H9 (cell line): Measurements from ENCODE around the gene PFKL. TPM values are rescaled to one million over a fixed set of nuclear protein-coding genes. Genes with fewer than 3 reads are reported as not detected.
A peak's percentile ranks its signal among the peaks of the same experiment; 100 is the strongest.
"Not testable (repeated sequence)": the region's sequence is repeated elsewhere in the genome, so short reads cannot be mapped to it uniquely, and the experiment has no call there.

Experiments
- DNase-seq: peaks from one replicate; pipeline ENCODE4 v3.0.0-alpha.2; 2017
- H2AFZ ChIP-seq: one replicate; pipeline ENCODE4 v1.6.1; 2013; ENCODE audit warnings: mild to moderate bottlenecking, low read length, control low read depth, moderate library complexity
- H2AK5ac ChIP-seq: 2 replicates; pipeline ENCODE4 v1.6.1; 2013; ENCODE audit warnings: low read length, control low read depth, mixed read lengths; ENCODE audit not compliant: insufficient read length
- H2BK120ac ChIP-seq: one replicate; pipeline ENCODE4 v1.6.1; 2013; ENCODE audit warnings: low read depth, mild to moderate bottlenecking, low read length, control low read depth, inconsistent platforms; ENCODE audit not compliant: poor library complexity, severe bottlenecking
- H2BK12ac ChIP-seq: 2 replicates; pipeline ENCODE4 v1.6.1; 2013; ENCODE audit warnings: low read length, control low read depth, mixed read lengths, low read depth; ENCODE audit not compliant: insufficient read length
- H2BK15ac ChIP-seq: 2 replicates; pipeline ENCODE4 v1.6.1; 2013; ENCODE audit warnings: low read depth, low read length, control low read depth
- H2BK20ac ChIP-seq: one replicate; pipeline ENCODE4 v1.6.1; 2013; ENCODE audit warnings: low read depth, mild to moderate bottlenecking, low read length, control low read depth, inconsistent platforms; ENCODE audit not compliant: poor library complexity, severe bottlenecking
- H2BK5ac ChIP-seq: 2 replicates; pipeline ENCODE4 v1.6.1; 2013; ENCODE audit warnings: low read length, control low read depth, mixed read lengths; ENCODE audit not compliant: insufficient read length
- H3K14ac ChIP-seq: 2 replicates; pipeline ENCODE4 v1.6.1; 2013; ENCODE audit warnings: low read length, control low read depth; ENCODE audit not compliant: insufficient read depth
- H3K18ac ChIP-seq: 2 replicates; pipeline ENCODE4 v1.6.1; 2013; ENCODE audit warnings: low read depth, mild to moderate bottlenecking, mixed read lengths, low read length, control low read depth; ENCODE audit not compliant: insufficient read length
- H3K23ac ChIP-seq: 2 replicates; pipeline ENCODE4 v1.6.1; 2013; ENCODE audit warnings: low read length, control low read depth, mixed read lengths, low read depth; ENCODE audit not compliant: insufficient read length
- H3K23me2 ChIP-seq: 2 replicates; pipeline ENCODE4 v1.6.1; 2013; ENCODE audit warnings: low read depth, mild to moderate bottlenecking, mixed read lengths, low read length, control low read depth; ENCODE audit not compliant: insufficient read length, poor library complexity, severe bottlenecking
- H3K27ac ChIP-seq: 2 replicates; pipeline ENCODE4 v1.5.1; 2013; ENCODE audit warnings: low read length, control low read depth, mixed read lengths, low read depth; ENCODE audit not compliant: insufficient read length
- H3K27me3 ChIP-seq: 2 replicates; pipeline ENCODE4 v1.6.1; 2013; ENCODE audit warnings: low read length, control low read depth, inconsistent platforms; ENCODE audit not compliant: insufficient read depth
- H3K4ac ChIP-seq: 2 replicates; pipeline ENCODE4 v1.6.1; 2013; ENCODE audit warnings: low read depth, mild to moderate bottlenecking, control low read depth, inconsistent platforms, low read length, moderate library complexity
- H3K4me1 ChIP-seq: 2 replicates; pipeline ENCODE4 v1.6.1; 2013; ENCODE audit warnings: low read length, control low read depth, inconsistent platforms; ENCODE audit not compliant: insufficient read depth
- H3K4me2 ChIP-seq: 2 replicates; pipeline ENCODE4 v1.6.1; 2013; ENCODE audit warnings: low read length, control low read depth, mixed read lengths; ENCODE audit not compliant: insufficient read length, insufficient read depth
- H3K56ac ChIP-seq: 2 replicates; pipeline ENCODE4 v1.6.1; 2013; ENCODE audit warnings: low read depth, mild to moderate bottlenecking, mixed read lengths, low read length, control low read depth; ENCODE audit not compliant: insufficient read length
- H3K79me1 ChIP-seq: 2 replicates; pipeline ENCODE4 v1.6.1; 2013; ENCODE audit warnings: low read depth, mild to moderate bottlenecking, moderate library complexity, low read length, control low read depth, inconsistent platforms; ENCODE audit not compliant: insufficient read depth, poor library complexity, severe bottlenecking
- H3K79me2 ChIP-seq: 2 replicates; pipeline ENCODE4 v1.6.1; 2013; ENCODE audit warnings: low read length, control low read depth, inconsistent platforms; ENCODE audit not compliant: insufficient read depth
- H3K9ac ChIP-seq: 2 replicates; pipeline ENCODE4 v1.6.1; 2013; ENCODE audit warnings: low read length, control low read depth, mixed read lengths; ENCODE audit not compliant: insufficient read length; ENCODE audit errors: extremely low read depth
- H3K9me3 ChIP-seq: one replicate; pipeline ENCODE4 v1.6.1; 2013; ENCODE audit warnings: low read depth, low read length, inconsistent platforms; ENCODE audit not compliant: control insufficient read depth
- H3T11ph ChIP-seq: one replicate; pipeline ENCODE4 v1.6.1; 2013; ENCODE audit warnings: mild to moderate bottlenecking, low read length, control low read depth, inconsistent platforms
- H4K20me1 ChIP-seq: one replicate; pipeline ENCODE4 v1.6.1; 2013; ENCODE audit not compliant: control insufficient read depth, insufficient read length, insufficient read depth
- H4K5ac ChIP-seq: 2 replicates; pipeline ENCODE4 v1.6.1; 2013; ENCODE audit warnings: low read depth, mild to moderate bottlenecking, mixed read lengths, low read length, control low read depth; ENCODE audit not compliant: insufficient read length
- H4K8ac ChIP-seq: replicated peaks from 2 replicates; pipeline ENCODE4 v1.6.1; 2013; ENCODE audit warnings: low read length, control low read depth, mixed read lengths, low read depth; ENCODE audit not compliant: insufficient read length
- H4K91ac ChIP-seq: 2 replicates; pipeline ENCODE4 v1.6.1; 2013; ENCODE audit warnings: low read depth, mild to moderate bottlenecking, moderate library complexity, mixed read lengths, low read length, control low read depth; ENCODE audit not compliant: insufficient read length
- H3K27ac Mint-ChIP-seq, 3 experiments: 2 replicates in 2 of 3; 3 replicates in 1 of 3; pipeline ENCODE4 v1.8.0; 2020 to 2021; ENCODE audit warnings: mixed read lengths in 3 of 3, mild to moderate bottlenecking in 1 of 3, moderate library complexity in 1 of 3
- H3K27me3 Mint-ChIP-seq: 2 replicates; pipeline ENCODE4 v1.8.0; 2021; ENCODE audit warnings: low read depth, mild to moderate bottlenecking, moderate library complexity, mixed read lengths
- H3K36me3 Mint-ChIP-seq, 3 experiments: 2 replicates in 2 of 3; 3 replicates in 1 of 3; pipeline ENCODE4 v1.8.0; 2020 to 2021; ENCODE audit warnings: low read depth in 3 of 3, mixed read lengths in 3 of 3; ENCODE audit not compliant: insufficient read depth in 1 of 3
- H3K4me1 Mint-ChIP-seq, 2 experiments: 2 replicates each; pipeline ENCODE4 v1.8.0; 2020; ENCODE audit warnings: mixed read lengths in 2 of 2
- H3K4me3 Mint-ChIP-seq, 2 experiments: 2 replicates in 1 of 2; 3 replicates in 1 of 2; pipeline ENCODE4 v1.8.0; 2020 to 2021; ENCODE audit warnings: mild to moderate bottlenecking in 2 of 2, mixed read lengths in 2 of 2, moderate library complexity in 1 of 2
- H3K9me3 Mint-ChIP-seq, 2 experiments: 2 replicates in 1 of 2; 3 replicates in 1 of 2; pipeline ENCODE4 v1.8.0; 2020; ENCODE audit warnings: mild to moderate bottlenecking in 2 of 2, mixed read lengths in 2 of 2, moderate library complexity in 1 of 2
- WGBS: extraction: QIAGEN DNeasy Blood & Tissue Kit; methylation state at CpG from one replicate; pipeline ENCODE4 v1.1.7; 2013; ENCODE audit warnings: missing lambda C conversion rate, low lambda C conversion rate, mixed read lengths; ENCODE audit not compliant: insufficient read length; ENCODE audit errors: extremely low coverage; 5-methylcytosine and 5-hydroxymethylcytosine counted together
- total RNA-seq: library from RNA; stranded (reverse); gene quantifications from 2 replicates; pipeline ENCODE4 v1.2.1, GENCODE V29; 2021

The PFKL gene
- total RNA-seq, 1 experiment from 2014 or later = 107 TPM

DNA sequence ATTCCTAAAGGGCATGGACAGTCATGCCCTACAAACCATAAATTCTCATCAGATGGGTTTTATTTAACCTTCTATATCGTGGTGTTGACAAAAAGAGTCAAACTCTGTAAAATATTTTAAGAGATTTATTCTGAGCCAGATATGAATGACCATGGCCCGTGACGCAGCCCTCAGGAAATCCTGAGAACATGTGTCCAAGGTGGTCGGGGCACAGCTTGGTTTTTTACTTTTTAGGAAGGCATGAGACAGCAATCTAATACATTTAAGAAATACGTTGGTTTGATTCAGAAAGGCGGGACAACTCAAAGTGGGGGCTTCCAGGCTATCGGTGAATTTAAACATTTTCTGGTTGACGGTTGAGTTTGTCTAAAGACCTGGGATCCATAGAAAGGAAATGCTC lies 43.1 kb downstream of the PFKL start:
- not testable (repeated sequence) for H4K91ac ChIP-seq, H2BK15ac ChIP-seq, H3K23me2 ChIP-seq, H4K8ac ChIP-seq, DNase-seq, H2BK20ac ChIP-seq, H3K9me3 Mint-ChIP-seq, H3K14ac ChIP-seq, H3K27me3 ChIP-seq, H3K79me2 ChIP-seq, H2AK5ac ChIP-seq, H3K18ac ChIP-seq, H3K4me2 ChIP-seq, H3K36me3 Mint-ChIP-seq, H3K79me1 ChIP-seq, H2BK12ac ChIP-seq, H3K4ac ChIP-seq, H3K9me3 ChIP-seq, H2AFZ ChIP-seq, H3K9ac ChIP-seq, H3K27me3 Mint-ChIP-seq, H4K5ac ChIP-seq, H3K4me1 ChIP-seq, H3K27ac ChIP-seq, H2BK5ac ChIP-seq, H3K56ac ChIP-seq, H3T11ph ChIP-seq, H3K23ac ChIP-seq, H4K20me1 ChIP-seq, H2BK120ac ChIP-seq, H3K4me3 Mint-ChIP-seq
- H3K4me1 Mint-ChIP-seq = peaks cover 28 to 42% of the 10 kb centered on the region in 2 experiments
- no CpG with 5 or more reads among the region's 8 CpGs for WGBS
- peak overlapping the region in 1 of 3 experiments; percentile 27; a peak in 1 of 7 replicates for H3K27ac Mint-ChIP-seq
